GM12872 (cell line): ENCODE data around the gene PLCG2.

ENCODE experiments used
- TF ChIP-seq, protein P1 (sequence below): IDR thresholded peaks from 3 replicates; pipeline ENCODE4 v1.5.1; 2011; ENCODE audit warnings: low read depth, mild to moderate bottlenecking, low read length, moderate library complexity; ENCODE audit not compliant: insufficient read depth

PLCG2 gene

DNA sequence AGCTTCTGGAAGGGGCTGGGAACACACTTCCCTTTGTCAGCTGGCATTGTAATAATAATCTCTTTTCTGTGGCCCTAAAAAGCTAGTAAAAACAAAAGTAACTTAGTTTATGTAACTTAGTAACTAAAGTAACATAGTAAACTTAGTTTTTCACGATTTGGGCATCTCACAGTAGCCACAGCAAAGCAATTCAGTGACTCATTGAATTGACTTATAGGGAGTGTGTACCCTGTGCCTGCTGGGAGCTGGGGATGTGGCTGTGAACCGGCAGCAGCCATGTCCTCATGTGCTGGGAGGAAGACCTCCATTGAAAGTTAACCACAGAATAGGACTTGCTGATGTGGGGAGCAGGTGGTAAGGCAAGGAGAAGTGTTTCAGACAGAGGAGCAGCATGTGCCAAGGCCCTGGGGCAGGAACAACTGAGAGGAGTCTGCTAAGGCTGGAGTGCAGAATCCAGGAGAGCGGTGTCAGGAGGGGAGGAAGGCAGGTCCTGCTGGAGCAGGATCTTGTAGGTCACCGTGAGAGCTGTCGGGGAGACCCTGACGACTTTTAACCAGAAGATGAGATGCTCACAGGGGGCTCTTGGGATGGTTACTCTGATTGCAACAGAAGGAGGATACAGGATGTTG, 112.8 kb downstream of the PLCG2 start:
- TF ChIP-seq, protein P1, sequence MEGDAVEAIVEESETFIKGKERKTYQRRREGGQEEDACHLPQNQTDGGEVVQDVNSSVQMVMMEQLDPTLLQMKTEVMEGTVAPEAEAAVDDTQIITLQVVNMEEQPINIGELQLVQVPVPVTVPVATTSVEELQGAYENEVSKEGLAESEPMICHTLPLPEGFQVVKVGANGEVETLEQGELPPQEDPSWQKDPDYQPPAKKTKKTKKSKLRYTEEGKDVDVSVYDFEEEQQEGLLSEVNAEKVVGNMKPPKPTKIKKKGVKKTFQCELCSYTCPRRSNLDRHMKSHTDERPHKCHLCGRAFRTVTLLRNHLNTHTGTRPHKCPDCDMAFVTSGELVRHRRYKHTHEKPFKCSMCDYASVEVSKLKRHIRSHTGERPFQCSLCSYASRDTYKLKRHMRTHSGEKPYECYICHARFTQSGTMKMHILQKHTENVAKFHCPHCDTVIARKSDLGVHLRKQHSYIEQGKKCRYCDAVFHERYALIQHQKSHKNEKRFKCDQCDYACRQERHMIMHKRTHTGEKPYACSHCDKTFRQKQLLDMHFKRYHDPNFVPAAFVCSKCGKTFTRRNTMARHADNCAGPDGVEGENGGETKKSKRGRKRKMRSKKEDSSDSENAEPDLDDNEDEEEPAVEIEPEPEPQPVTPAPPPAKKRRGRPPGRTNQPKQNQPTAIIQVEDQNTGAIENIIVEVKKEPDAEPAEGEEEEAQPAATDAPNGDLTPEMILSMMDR: no peak

DNA sequence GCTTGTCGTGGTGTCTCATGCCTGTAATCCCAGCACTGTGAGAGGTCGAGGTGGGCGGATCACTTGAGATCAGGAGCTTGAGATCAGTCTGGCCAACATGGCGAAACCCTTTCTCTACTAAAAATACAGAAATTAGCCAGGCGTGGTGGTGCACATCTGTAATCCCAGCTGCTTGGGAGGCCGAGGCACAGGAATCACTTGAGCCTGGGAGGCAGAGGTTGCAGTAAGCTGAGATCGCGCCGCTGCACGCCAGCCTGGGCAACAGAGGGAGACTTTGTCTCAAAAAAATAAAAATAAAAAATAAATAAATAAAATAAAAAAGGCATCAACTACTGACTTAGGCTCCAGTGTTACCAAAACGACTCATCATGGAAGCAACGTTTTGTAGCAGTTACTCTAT, 115.5 kb downstream of the PLCG2 start:
- TF ChIP-seq, protein P1: no peak

DNA sequence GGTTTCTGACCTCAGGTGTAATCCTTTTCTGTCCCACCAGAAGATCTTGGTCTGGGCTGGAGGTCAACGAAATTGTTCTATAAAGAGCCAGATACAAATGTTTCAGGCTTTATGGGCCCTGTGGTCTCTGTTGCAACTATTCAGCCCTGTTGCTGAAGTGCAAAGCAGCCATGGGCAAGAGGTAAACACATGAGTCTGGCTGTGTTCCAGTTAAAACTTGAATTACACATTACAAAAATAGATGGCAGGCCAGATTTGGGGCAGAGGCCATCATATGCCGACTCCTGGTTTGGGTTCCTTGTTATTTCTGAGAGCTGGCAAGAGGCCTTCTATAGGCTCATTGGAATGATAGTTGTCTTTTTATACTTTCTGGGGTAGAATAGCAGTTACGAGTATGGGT, 117.8 kb downstream of the PLCG2 start:
- TF ChIP-seq, protein P1: no peak

DNA sequence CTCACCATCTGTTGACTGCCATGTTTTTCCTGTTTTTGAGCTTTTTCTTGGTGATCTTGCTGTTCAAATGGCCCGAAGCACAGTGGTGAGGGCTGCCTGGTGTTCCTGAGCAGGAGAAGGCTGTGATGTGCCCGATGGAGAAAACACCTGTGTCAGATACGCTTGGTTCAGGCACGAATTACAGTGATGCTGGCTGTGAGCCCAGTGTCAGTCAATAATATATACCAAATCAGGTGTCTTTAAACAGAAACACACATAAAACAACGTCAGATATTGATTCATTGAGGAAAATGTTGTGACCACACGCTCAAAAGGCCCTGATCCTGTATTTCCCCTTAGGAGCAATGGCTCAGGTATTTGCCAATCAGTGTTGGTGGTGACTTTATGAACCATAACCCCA, 120.5 kb downstream of the PLCG2 start:
- TF ChIP-seq, protein P1: no peak

DNA sequence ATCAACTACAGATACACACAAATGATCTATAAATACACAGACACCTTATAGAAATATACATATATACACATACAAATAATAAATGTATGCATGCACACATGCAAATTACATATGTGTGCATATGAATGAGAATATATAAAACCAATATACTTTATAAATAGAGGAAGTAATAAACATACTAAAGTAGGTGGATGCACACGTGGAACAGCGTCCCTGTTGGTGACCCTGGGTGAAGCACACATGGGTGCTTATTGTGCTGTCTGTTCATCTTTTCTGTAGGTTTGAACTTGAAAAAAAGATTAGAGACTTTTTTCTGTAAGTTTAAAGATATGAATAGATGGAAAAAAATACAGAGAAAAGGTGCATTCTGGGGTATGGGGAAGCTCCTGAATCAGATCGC, 120.9 kb downstream of the PLCG2 start:
- TF ChIP-seq, protein P1: no peak

DNA sequence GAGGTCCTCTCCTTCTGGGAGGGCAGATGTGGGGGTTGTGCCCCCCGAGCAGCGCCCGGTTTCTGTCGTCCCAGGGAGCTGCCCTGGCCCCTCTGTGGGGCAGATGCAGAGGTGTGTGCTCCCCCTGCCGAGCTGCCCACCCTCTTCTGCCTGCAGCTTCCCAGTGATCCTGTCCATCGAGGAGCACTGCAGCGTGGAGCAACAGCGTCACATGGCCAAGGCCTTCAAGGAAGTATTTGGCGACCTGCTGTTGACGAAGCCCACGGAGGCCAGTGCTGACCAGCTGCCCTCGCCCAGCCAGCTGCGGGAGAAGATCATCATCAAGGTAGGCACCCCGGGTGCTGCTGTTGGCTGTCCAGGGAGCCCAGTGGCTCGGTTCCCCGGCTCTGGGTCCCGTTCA, 121.4 kb downstream of the PLCG2 start:
- TF ChIP-seq, protein P1: no peak

DNA sequence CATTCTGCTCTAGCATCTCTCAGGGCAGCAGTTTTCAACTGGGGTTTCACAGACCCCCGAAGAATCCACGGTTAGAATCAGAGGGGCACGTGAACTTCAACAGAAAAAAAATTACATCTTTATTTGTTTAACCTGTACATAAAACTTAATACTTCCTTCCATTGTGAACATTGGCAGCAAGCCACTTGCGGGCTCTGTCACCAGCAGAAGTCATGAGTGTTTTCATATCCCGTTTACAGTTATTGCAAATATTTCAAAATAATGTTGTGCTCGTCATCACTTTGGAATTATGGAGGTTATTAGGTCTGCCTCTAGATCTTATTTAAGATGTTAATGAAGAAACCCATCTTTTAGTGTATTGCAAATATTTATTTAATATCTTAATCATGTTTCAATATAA, 122.4 kb downstream of the PLCG2 start:
- TF ChIP-seq, protein P1: no peak
